Endothelial cell of umbilical vein (primary cell): Measurements from ENCODE around the gene INPP4B. TPM values are rescaled to one million over a fixed set of nuclear protein-coding genes. Genes with fewer than 3 reads are reported as not detected.

Source experiments
- BruUV-seq: library from RNA; stranded (reverse); fragments of 400-500 nt; replicated peaks from 2 replicates; lab custom pipeline; 2021; lab: Mats Ljungman, UMichigan
- CTCF ChIA-PET: fragments of 300-600, 350-600 bp; sonication (Branson Sonifier 250); formaldehyde crosslinking; loops from one replicate; lab custom pipeline; 2021; ENCODE audit warnings: antibody characterized with exemption, inconsistent platforms; lab: Charles Lee
- POLR2A ChIA-PET: fragments of 300-600, 350-600 bp; sonication (Branson Sonifier 250); formaldehyde crosslinking; loops from one replicate; lab custom pipeline; 2021; ENCODE audit warnings: antibody characterized with exemption, inconsistent platforms; lab: Charles Lee
- DNase-seq: peaks from one replicate; pipeline ENCODE4 v3.0.0-alpha.2; 2011; ENCODE audit warnings: low read depth, low spot score
- FAIRE-seq: peaks from 2 replicates; lab custom pipeline; 2011; peaks lifted over from hg19 to GRCh38; lab: Jason Lieb, UNC
- H2AFZ ChIP-seq: 2 replicates; pipeline ENCODE4 v1.6.0; 2012; ENCODE audit warnings: low read depth, low read length, control low read depth, inconsistent platforms
- H3K27ac ChIP-seq: 2 replicates; pipeline ENCODE4 v1.5.1; 2011; ENCODE audit warnings: low read depth, mild to moderate bottlenecking, control low read depth, low read length, moderate library complexity; ENCODE audit not compliant: insufficient read depth
- H3K27me3 ChIP-seq, 2 experiments: 2 replicates each; pipeline versions ENCODE4 v1.6.0 to v1.6.1; 2011; ENCODE audit warnings: low read length in 2 of 2, mixed read lengths in 1 of 2; ENCODE audit not compliant: control insufficient read depth in 2 of 2, insufficient read depth in 2 of 2
- H3K36me3 ChIP-seq, 2 experiments: 2 replicates in 1 of 2; 3 replicates in 1 of 2; pipeline ENCODE4 v1.5.1; 2011; ENCODE audit warnings: low read length in 2 of 2, mild to moderate bottlenecking in 1 of 2, moderate library complexity in 1 of 2; ENCODE audit not compliant: control insufficient read depth in 2 of 2, insufficient read depth in 2 of 2; ENCODE audit errors: extremely low read depth in 1 of 2
- H3K4me1 ChIP-seq: 3 replicates; pipeline ENCODE4 v1.5.1; 2011; ENCODE audit warnings: mild to moderate bottlenecking, low read length; ENCODE audit not compliant: control insufficient read depth, insufficient read depth; ENCODE audit errors: extremely low read depth
- H3K4me2 ChIP-seq: 2 replicates; pipeline ENCODE4 v1.6.1; 2011; ENCODE audit warnings: low read length, control low read depth, mixed read lengths; ENCODE audit not compliant: insufficient read depth
- H3K4me3 ChIP-seq, 3 experiments: fragments of 200-600 bp in 1 of 3; sonication (generic), shearing (Covaris generic) in 1 of 3; replicated peaks in 1 of 3; 2 replicates each; pipeline ENCODE4 v1.5.1; 2011 to 2016; ENCODE audit warnings: control low read depth in 3 of 3, low read length in 3 of 3, mild to moderate bottlenecking in 2 of 3, inconsistent platforms in 1 of 3, low read depth in 1 of 3, moderate library complexity in 1 of 3; ENCODE audit not compliant: insufficient read depth in 1 of 3
- H3K79me2 ChIP-seq: 2 replicates; pipeline ENCODE4 v1.6.0; 2012; ENCODE audit warnings: low read length, inconsistent platforms; ENCODE audit not compliant: control insufficient read depth, insufficient read depth
- H3K9ac ChIP-seq: replicated peaks from 2 replicates; pipeline ENCODE3; 2011; ENCODE audit warnings: low read length, control low read depth; ENCODE audit not compliant: insufficient read depth; ENCODE audit errors: extremely low read depth
- H3K9me1 ChIP-seq: replicated peaks from 3 replicates; pipeline ENCODE4 v1.6.0; 2011; ENCODE audit warnings: mild to moderate bottlenecking, low read length; ENCODE audit not compliant: control insufficient read depth, insufficient read depth; ENCODE audit errors: extremely low read depth
- H3K9me3 ChIP-seq: replicated peaks from 2 replicates; pipeline ENCODE4 v1.5.1; 2012; ENCODE audit warnings: low read length, inconsistent platforms; ENCODE audit not compliant: control insufficient read depth, insufficient read depth
- H4K20me1 ChIP-seq: replicated peaks from 2 replicates; pipeline ENCODE3; 2011; ENCODE audit warnings: mild to moderate bottlenecking, low read length; ENCODE audit not compliant: control insufficient read depth, insufficient read depth; ENCODE audit errors: extremely low read depth
- EZH2 ChIP-seq: IDR thresholded peaks from 2 replicates; pipeline ENCODE4 v1.6.1; 2012; ENCODE audit warnings: borderline replicate concordance, low read depth, mild to moderate bottlenecking, moderate library complexity, low read length, inconsistent platforms; ENCODE audit not compliant: severe bottlenecking
- FOS ChIP-seq: IDR thresholded peaks from 2 replicates; pipeline ENCODE4 v1.6.1; 2011; ENCODE audit warnings: mild to moderate bottlenecking, low read length, moderate library complexity, borderline replicate concordance; ENCODE audit not compliant: insufficient read depth
- POLR2A ChIP-seq: IDR thresholded peaks from 2 replicates; pipeline ENCODE4 v1.6.1; 2012; ENCODE audit warnings: low read depth, mild to moderate bottlenecking, control low read depth, low read length
- POLR2AphosphoS5 ChIP-seq: IDR thresholded peaks from 2 replicates; pipeline ENCODE4 v1.6.1; 2012; ENCODE audit warnings: low read depth, mild to moderate bottlenecking, control low read depth, low read length, moderate library complexity; ENCODE audit not compliant: insufficient read depth
- dilution Hi-C: fragments of 300-500 bp; cut with MboI; formaldehyde crosslinking; loops from one replicate; pipeline ENCODE4 v1.15.0; 2019; ENCODE audit warnings: low sequenced_read_pairs; ENCODE audit not compliant: extremely low pct_ligation_motif_present
- intact Hi-C: fragments of 100-400 bp; cut with micrococcal nuclease; formaldehyde crosslinking; loops from one replicate; pipeline ENCODE4 v1.10.0; 2022
- polyA plus RNA-seq, 4 experiments: library from polyadenylated mRNA; depleted of rRNA in 3 of 4; stranded (reverse) in 3 of 4; unstranded in 1 of 4; fragments of >200 nt; gene quantifications; 2 replicates each; pipeline versions ENCODE4 v1.2.1 to v1.2.3, GENCODE V29; 2011 to 2012; ENCODE audit warnings: missing spikeins in 1 of 4
- total RNA-seq: library from RNA; stranded (reverse); gene quantifications from 2 replicates; pipeline ENCODE4 v1.2.3, GENCODE V29; 2021
- TF ChIP-seq, protein P1 (sequence below), 2 donors: IDR thresholded peaks; 1 replicate in 1 of 2; 2 replicates in 1 of 2; pipeline ENCODE4 v1.5.1; 2011; ENCODE audit warnings: low read length in 2 of 2, mild to moderate bottlenecking in 2 of 2, moderate library complexity in 2 of 2, control low read depth in 1 of 2, inconsistent platforms in 1 of 2, low read depth in 1 of 2; ENCODE audit not compliant: insufficient read depth in 1 of 2; ENCODE audit errors: extremely low read depth in 1 of 2
- TF ChIP-seq, protein P2 (sequence below): IDR thresholded peaks from 2 replicates; pipeline ENCODE4 v1.6.1; 2011; ENCODE audit not compliant: insufficient read depth, insufficient read length

Gene INPP4B
- total and polyA plus RNA-seq, 2 donors (not counting 3 experiments of a cell fraction or from before 2014, with no cell fraction given): 0.41 to 3.1 TPM

DNA sequence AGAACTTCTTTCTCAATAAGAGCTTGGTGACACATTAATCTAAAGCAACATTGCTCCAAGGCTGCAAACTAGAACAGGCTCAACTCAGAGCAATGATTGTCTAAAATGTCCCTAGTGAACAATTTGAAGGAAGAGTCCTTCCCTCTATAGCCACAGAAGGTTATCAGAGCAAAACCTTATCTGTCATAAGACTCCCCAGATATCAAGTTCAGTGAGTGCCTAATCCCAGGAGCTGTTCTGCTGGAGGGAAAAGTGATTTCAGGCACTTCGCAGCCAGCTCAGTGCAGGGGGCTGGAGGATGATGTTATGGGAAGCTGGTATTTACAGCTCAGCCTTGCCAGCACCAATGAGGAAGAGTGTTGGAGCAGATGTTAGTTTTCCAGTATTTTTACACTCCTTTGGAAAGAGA lies 497.5 kb downstream of the INPP4B start:
- no peaks in the 10 kb centered on the region for H3K9me1 ChIP-seq
- DNase-seq: no peak
- H3K4me1 ChIP-seq: peaks cover 21% of the 10 kb centered on the region
- intact Hi-C loops: no loop called here
- POLR2A ChIA-PET: no interaction called here
- BruUV-seq: no TSS peak
- no peak overlapping the region for H3K27ac ChIP-seq
- H3K27me3 ChIP-seq: no peaks in the 10 kb centered on the region
- CTCF ChIA-PET: interaction anchor here (1.0 to 2.3 kb wide), 3 partner anchors 372 to 1002 kb away, joined by 4 to 9 read pairs (median 4); no protein-coding TSS in a partner anchor
- no peaks in the 10 kb centered on the region for H3K9me3 ChIP-seq
- no peaks in the 10 kb centered on the region for H3K79me2 ChIP-seq
- no peak for FAIRE-seq
- no peaks in the 10 kb centered on the region for H3K36me3 ChIP-seq
- H2AFZ ChIP-seq: no peak overlapping the region
- no peak overlapping the region for H3K4me2 ChIP-seq
- TF ChIP-seq, protein P1, sequence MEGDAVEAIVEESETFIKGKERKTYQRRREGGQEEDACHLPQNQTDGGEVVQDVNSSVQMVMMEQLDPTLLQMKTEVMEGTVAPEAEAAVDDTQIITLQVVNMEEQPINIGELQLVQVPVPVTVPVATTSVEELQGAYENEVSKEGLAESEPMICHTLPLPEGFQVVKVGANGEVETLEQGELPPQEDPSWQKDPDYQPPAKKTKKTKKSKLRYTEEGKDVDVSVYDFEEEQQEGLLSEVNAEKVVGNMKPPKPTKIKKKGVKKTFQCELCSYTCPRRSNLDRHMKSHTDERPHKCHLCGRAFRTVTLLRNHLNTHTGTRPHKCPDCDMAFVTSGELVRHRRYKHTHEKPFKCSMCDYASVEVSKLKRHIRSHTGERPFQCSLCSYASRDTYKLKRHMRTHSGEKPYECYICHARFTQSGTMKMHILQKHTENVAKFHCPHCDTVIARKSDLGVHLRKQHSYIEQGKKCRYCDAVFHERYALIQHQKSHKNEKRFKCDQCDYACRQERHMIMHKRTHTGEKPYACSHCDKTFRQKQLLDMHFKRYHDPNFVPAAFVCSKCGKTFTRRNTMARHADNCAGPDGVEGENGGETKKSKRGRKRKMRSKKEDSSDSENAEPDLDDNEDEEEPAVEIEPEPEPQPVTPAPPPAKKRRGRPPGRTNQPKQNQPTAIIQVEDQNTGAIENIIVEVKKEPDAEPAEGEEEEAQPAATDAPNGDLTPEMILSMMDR (IDR thresholded peaks at IDR 0.05; ENCODE audit: extremely low read depth in 1 of 2, insufficient read depth in 1 of 2, low read depth in 1 of 2, low read length in 2 of 2): no peak
- TF ChIP-seq EZH2 (no peak), FOS (no peak), POLR2AphosphoS5 (no peak)
- TF ChIP-seq, protein P2, sequence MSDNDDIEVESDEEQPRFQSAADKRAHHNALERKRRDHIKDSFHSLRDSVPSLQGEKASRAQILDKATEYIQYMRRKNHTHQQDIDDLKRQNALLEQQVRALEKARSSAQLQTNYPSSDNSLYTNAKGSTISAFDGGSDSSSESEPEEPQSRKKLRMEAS: no peak
- H4K20me1 ChIP-seq: no peaks in the 10 kb centered on the region
- dilution Hi-C loops: no loop called here
- H3K9ac ChIP-seq: no peak overlapping the region
- H3K4me3 ChIP-seq: no peak overlapping the region

DNA sequence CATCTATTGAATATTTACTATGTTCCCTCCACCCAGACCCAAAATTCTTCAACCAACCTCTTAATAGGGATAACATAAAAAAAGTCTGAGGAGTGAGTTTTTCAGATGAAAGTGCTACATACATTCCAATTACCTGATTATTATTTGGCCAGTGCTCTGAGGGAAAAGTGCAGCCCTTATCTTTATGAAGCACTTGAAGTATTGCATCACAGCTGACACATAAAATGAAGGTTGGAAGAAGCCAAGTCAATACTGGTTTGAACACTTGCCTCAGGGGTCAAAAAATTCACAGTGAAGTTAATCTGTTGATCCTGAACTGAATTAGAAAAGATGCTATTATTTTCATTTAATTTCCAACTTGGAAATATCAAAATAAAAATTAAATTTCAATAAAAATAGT lies 498.9 kb downstream of the INPP4B start:
- H2AFZ ChIP-seq: no peak overlapping the region
- H3K9me3 ChIP-seq: no peaks in the 10 kb centered on the region

More for the DNA sequence above, 498.9 kb downstream of the INPP4B start:
- Histone ChIP-seq H3K79me2 (no peaks in the 10 kb centered on the region), H3K36me3 (no peaks in the 10 kb centered on the region), H3K9ac (no peak overlapping the region), H3K27me3 (no peaks in the 10 kb centered on the region), H3K4me3 (no peak overlapping the region), H3K4me2 (no peak overlapping the region), H4K20me1 (no peaks in the 10 kb centered on the region), H3K27ac (no peak overlapping the region), H3K9me1 (no peaks in the 10 kb centered on the region), H3K4me1 (peaks cover 17% of the 10 kb centered on the region)
- ChIA-PET CTCF (no interaction called here), POLR2A (no interaction called here)
- TF ChIP-seq, protein P1 (IDR thresholded peaks at IDR 0.05; ENCODE audit: extremely low read depth in 1 of 2, insufficient read depth in 1 of 2, low read depth in 1 of 2, low read length in 2 of 2): no peak
- no peak for TF ChIP-seq FOS
- TF ChIP-seq POLR2A: no peak
- no TSS peak for BruUV-seq
- DNase-seq (no peak), FAIRE-seq (no peak)
- dilution Hi-C loops (no loop called here), intact Hi-C loops (no loop called here)
